GM12878 (cell line): ENCODE results near the gene ANKDD1B. TPM values are rescaled to one million over a fixed set of nuclear protein-coding genes. Genes with fewer than 3 reads are reported as not detected.

ENCODE experiments used
- ATAC-seq: fragments of 200-7000 bp; cut with Tn5 transposase; 3 replicates; pipeline ENCODE4 v1.9.1; 2020; ENCODE audit warnings: mild to moderate bottlenecking, moderate library complexity
- BruUV-seq: library from RNA; stranded (reverse); fragments of 400-500 nt; replicated peaks from 2 replicates; lab custom pipeline; 2021; lab: Mats Ljungman, UMichigan
- CTCF ChIA-PET: fragments of 300-600 bp; sonication (Branson Sonifier 250); formaldehyde crosslinking; extraction: SDS; loops from one replicate; lab custom pipeline; 2021; ENCODE audit warnings: inconsistent platforms; lab: Yijun Ruan, JAX
- POLR2A ChIA-PET: fragments of 350-600 bp; formaldehyde crosslinking; extraction: SDS; loops from one replicate; lab custom pipeline; 2021; ENCODE audit warnings: inconsistent platforms; lab: Charles Lee
- RAD21 ChIA-PET: fragments of 300-600 bp; sonication (Branson Sonifier 250); formaldehyde crosslinking; loops from one replicate; lab custom pipeline; 2023; ENCODE audit warnings: antibody characterized with exemption; ENCODE audit not compliant: unreplicated experiment; lab: Charles Lee
- SMC1A ChIA-PET: fragments of 300-600 bp; sonication (Branson Sonifier 250); formaldehyde crosslinking; loops from one replicate; lab custom pipeline; 2023; ENCODE audit not compliant: unreplicated experiment, uncharacterized antibody; lab: Charles Lee
- DNase-seq: peaks from one replicate; pipeline ENCODE4 v3.0.0-alpha.2; 2011; ENCODE audit warnings: low read depth, low spot score
- FAIRE-seq: peaks from 3 replicates; lab custom pipeline; 2011; peaks lifted over from hg19 to GRCh38; lab: Jason Lieb, UNC
- H2AFZ ChIP-seq: 2 replicates; pipeline ENCODE4 v1.6.0; 2011; ENCODE audit warnings: low read depth, low read length, control low read depth; ENCODE audit not compliant: control insufficient read depth
- H3K27ac ChIP-seq: 2 replicates; pipeline ENCODE4 v1.5.1; 2011; ENCODE audit warnings: control low read depth; ENCODE audit not compliant: control insufficient read depth, insufficient read depth
- H3K27me3 ChIP-seq, 2 experiments: replicated peaks in 1 of 2; 2 replicates each; pipeline versions ENCODE4 v1.6.0 to v1.6.1; 2011; ENCODE audit warnings: low read length in 1 of 2; ENCODE audit not compliant: control insufficient read depth in 2 of 2, insufficient read depth in 2 of 2
- H3K36me3 ChIP-seq, 2 experiments: 2 replicates each; pipeline ENCODE4 v1.5.1; 2011; ENCODE audit warnings: low read length in 1 of 2; ENCODE audit not compliant: control insufficient read depth in 2 of 2, insufficient read depth in 2 of 2
- H3K4me1 ChIP-seq: 2 replicates; pipeline ENCODE4 v1.6.1; 2011; ENCODE audit warnings: mild to moderate bottlenecking, low read length, moderate library complexity, mixed read lengths; ENCODE audit not compliant: control insufficient read depth, insufficient read depth
- H3K4me2 ChIP-seq: 2 replicates; pipeline ENCODE4 v1.6.0; 2011; ENCODE audit warnings: control low read depth; ENCODE audit not compliant: control insufficient read depth, insufficient read depth
- H3K4me3 ChIP-seq: fragments of 200-600 bp; sonication (generic); 2 replicates; pipeline ENCODE4 v1.5.1; 2016
- H3K79me2 ChIP-seq: 2 replicates; pipeline ENCODE4 v1.6.0; 2011; ENCODE audit warnings: low read length; ENCODE audit not compliant: control insufficient read depth, insufficient read depth
- H3K9ac ChIP-seq: 2 replicates; pipeline ENCODE4 v1.8.0; 2011; ENCODE audit warnings: low read length, control low read depth, mixed read lengths; ENCODE audit not compliant: control insufficient read depth, insufficient read depth
- H3K9me3 ChIP-seq: replicated peaks from 3 replicates; pipeline ENCODE4 v1.5.1; 2011; ENCODE audit warnings: mild to moderate bottlenecking, low read length; ENCODE audit not compliant: control insufficient read depth, insufficient read depth
- H4K20me1 ChIP-seq: 2 replicates; pipeline ENCODE4 v1.6.0; 2011; ENCODE audit not compliant: control insufficient read depth, insufficient read depth
- in situ Hi-C: fragments of 300-500 bp; cut with MboI; formaldehyde crosslinking; loops from 9 replicates; pipeline ENCODE4 v1.14.3; 2018; ENCODE audit warnings: mixed read lengths
- intact Hi-C: fragments of 100-400 bp; cut with micrococcal nuclease; formaldehyde crosslinking; loops from one replicate; pipeline ENCODE4 v1.14.2; 2022; ENCODE audit not compliant: unreplicated experiment
- polyA plus RNA-seq, 11 experiments: library from polyadenylated mRNA; depleted of rRNA in 4 of 11; unstranded in 6 of 11; stranded (reverse) in 5 of 11; fragments of >200 nt; fragmentation: Nextera tagmentation in 4 of 11; fragmentation: Illumina TruSeq in 1 of 11; extraction: Ambion mirVana in 4 of 11; extraction: Trizol in 1 of 11; gene quantifications; 1 replicate in 1 of 11; 2 replicates in 10 of 11; pipeline versions ENCODE4 v1.2.1 to v1.2.3, GENCODE V29; 2011 to 2016; ENCODE audit warnings: inconsistent platforms in 2 of 11, missing spikeins in 2 of 11, low read depth in 1 of 11
- total RNA-seq, 4 experiments: library from RNA; depleted of rRNA in 3 of 4; stranded (reverse); fragments of >200 nt in 3 of 4; fragmentation: Illumina TruSeq in 1 of 4; extraction: Trizol in 1 of 4; gene quantifications; 2 replicates each; pipeline versions ENCODE4 v1.2.1 to v1.2.3, GENCODE V29; 2013 to 2021
- TF ChIP-seq, protein P1 (sequence below): IDR thresholded peaks from 2 replicates; pipeline ENCODE4 v1.6.1; 2011; ENCODE audit warnings: borderline replicate concordance, low read depth, mild to moderate bottlenecking, moderate library complexity, low read length; ENCODE audit not compliant: insufficient read depth, poor library complexity, severe bottlenecking
- TF ChIP-seq, protein P2 (sequence below): fragments of 450-650 bp; IDR thresholded peaks from 2 replicates; pipeline ENCODE4 v1.6.1; 2017; ENCODE audit warnings: mild to moderate bottlenecking, moderate library complexity

ANKDD1B gene
- total and polyA plus RNA-seq, 10 of the 15 experiments (the other 5 are each of a cell fraction or from before 2014, with no cell fraction given) = 0.34 to 2.4 (median 0.80) TPM

DNA sequence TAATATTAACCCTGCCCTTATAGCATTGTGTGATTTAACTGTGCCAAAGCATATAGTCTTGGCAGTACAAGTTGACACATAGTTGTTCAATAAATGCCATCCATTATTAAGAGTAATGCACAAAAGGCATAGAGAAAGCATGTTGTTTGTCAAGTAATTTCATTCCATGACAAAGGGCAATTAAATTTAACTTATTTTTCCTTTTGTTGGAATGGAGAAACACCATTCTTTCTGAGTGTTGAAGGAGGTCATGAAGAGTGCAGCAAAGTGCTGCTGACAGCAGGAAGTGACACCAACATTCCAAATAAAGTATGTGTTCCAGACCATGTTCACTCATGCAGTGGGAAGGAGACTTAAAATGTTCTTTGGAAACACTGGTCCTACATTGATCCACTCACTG lies 29.1 kb downstream of the ANKDD1B start:
- ChIA-PET POLR2A (no interaction called here), CTCF (interaction anchor here (1.5 kb wide), 1 partner anchor 20 kb away, joined by 4 read pairs; no protein-coding TSS in a partner anchor), RAD21 (no interaction called here), SMC1A (interaction anchor here (1.0 kb wide), 1 partner anchor 116 kb away, joined by 3 read pairs; no protein-coding TSS in a partner anchor)
- H3K4me3 ChIP-seq = no peak overlapping the region
- H4K20me1 ChIP-seq = no peaks in the 10 kb centered on the region
- no peaks in the 10 kb centered on the region for H3K36me3 ChIP-seq
- peak; percentile 81 for FAIRE-seq
- no peak overlapping the region for H2AFZ ChIP-seq
- no peak overlapping the region for H3K9ac ChIP-seq
- no peak for DNase-seq
- ATAC-seq = no peak
- in situ Hi-C loops (no loop called here), intact Hi-C loops (no loop called here)
- H3K79me2 ChIP-seq = no peaks in the 10 kb centered on the region
- no peak overlapping the region for H3K4me2 ChIP-seq
- H3K4me1 ChIP-seq = no peaks in the 10 kb centered on the region
- no TSS peak for BruUV-seq
- no peak overlapping the region for H3K27ac ChIP-seq
- TF ChIP-seq, protein P1, sequence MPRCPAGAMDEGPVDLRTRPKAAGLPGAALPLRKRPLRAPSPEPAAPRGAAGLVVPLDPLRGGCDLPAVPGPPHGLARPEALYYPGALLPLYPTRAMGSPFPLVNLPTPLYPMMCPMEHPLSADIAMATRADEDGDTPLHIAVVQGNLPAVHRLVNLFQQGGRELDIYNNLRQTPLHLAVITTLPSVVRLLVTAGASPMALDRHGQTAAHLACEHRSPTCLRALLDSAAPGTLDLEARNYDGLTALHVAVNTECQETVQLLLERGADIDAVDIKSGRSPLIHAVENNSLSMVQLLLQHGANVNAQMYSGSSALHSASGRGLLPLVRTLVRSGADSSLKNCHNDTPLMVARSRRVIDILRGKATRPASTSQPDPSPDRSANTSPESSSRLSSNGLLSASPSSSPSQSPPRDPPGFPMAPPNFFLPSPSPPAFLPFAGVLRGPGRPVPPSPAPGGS = no peak
- TF ChIP-seq, protein P2, sequence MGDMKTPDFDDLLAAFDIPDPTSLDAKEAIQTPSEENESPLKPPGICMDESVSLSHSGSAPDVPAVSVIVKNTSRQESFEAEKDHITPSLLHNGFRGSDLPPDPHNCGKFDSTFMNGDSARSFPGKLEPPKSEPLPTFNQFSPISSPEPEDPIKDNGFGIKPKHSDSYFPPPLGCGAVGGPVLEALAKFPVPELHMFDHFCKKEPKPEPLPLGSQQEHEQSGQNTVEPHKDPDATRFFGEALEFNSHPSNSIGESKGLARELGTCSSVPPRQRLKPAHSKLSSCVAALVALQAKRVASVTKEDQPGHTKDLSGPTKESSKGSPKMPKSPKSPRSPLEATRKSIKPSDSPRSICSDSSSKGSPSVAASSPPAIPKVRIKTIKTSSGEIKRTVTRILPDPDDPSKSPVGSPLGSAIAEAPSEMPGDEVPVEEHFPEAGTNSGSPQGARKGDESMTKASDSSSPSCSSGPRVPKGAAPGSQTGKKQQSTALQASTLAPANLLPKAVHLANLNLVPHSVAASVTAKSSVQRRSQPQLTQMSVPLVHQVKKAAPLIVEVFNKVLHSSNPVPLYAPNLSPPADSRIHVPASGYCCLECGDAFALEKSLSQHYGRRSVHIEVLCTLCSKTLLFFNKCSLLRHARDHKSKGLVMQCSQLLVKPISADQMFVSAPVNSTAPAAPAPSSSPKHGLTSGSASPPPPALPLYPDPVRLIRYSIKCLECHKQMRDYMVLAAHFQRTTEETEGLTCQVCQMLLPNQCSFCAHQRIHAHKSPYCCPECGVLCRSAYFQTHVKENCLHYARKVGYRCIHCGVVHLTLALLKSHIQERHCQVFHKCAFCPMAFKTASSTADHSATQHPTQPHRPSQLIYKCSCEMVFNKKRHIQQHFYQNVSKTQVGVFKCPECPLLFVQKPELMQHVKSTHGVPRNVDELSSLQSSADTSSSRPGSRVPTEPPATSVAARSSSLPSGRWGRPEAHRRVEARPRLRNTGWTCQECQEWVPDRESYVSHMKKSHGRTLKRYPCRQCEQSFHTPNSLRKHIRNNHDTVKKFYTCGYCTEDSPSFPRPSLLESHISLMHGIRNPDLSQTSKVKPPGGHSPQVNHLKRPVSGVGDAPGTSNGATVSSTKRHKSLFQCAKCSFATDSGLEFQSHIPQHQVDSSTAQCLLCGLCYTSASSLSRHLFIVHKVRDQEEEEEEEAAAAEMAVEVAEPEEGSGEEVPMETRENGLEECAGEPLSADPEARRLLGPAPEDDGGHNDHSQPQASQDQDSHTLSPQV = no peak
- no peaks in the 10 kb centered on the region for H3K9me3 ChIP-seq
- no peaks in the 10 kb centered on the region for H3K27me3 ChIP-seq
